ENCODE data around the gene HOXD11. TPM values are rescaled to one million over a fixed set of nuclear protein-coding genes. Genes with fewer than 3 reads are reported as not detected.

HOXD11 gene
- total and polyA plus RNA-seq, 2 donors (not counting 1 experiment from before 2014, with no cell fraction given): not detected

GRCh38 chr2:176121190-176122051 is 14.3 kb downstream of the HOXD11 start:
- peaks cover 0 to 95% (median 75%) of the 10 kb centered on the region in 4 experiments for H3K27me3 ChIP-seq (replicated peaks in 1 of 4; ENCODE audit: control extremely low read depth in 1 of 4, control insufficient read depth in 3 of 4, insufficient read depth in 4 of 4, low read length in 3 of 4)
- H3K4me1 Mint-ChIP-seq: peaks cover 11% of the 10 kb centered on the region

More at GRCh38 chr2:176121190-176122051, 14.3 kb downstream of the HOXD11 start:
- CTCF ChIA-PET: interaction anchor here (0.8 to 1.8 kb wide), 4 partner anchors 11 to 1044 kb away, joined by 3 to 12 read pairs (median 6); no protein-coding TSS in a partner anchor
- H3K4me1 ChIP-seq (ENCODE audit: control insufficient read depth in 2 of 2, insufficient read depth in 2 of 2, low read length in 2 of 2): peaks cover 5 to 34% of the 10 kb centered on the region in 2 donors
- WGBS (ENCODE audit: insufficient coverage): 23% methylated on average over 40 of the region's 53 CpGs
- H3K9ac ChIP-seq (ENCODE audit: low read length): no peak overlapping the region
- Mint-ChIP-seq H3K9me3 (ENCODE audit: insufficient read depth) (peaks cover 2% of the 10 kb centered on the region), H3K27me3 (peaks cover 78% of the 10 kb centered on the region), H3K4me3 (no peak overlapping the region), H3K27ac (no peak overlapping the region)
- no peak overlapping the region for H3K27ac ChIP-seq (ENCODE audit: low read length in 2 of 2)
- H3K36me3 ChIP-seq (replicated peaks in 1 of 2; ENCODE audit: control extremely low read depth in 1 of 2, control insufficient read depth in 1 of 2, extremely low read depth in 1 of 2, insufficient read depth in 2 of 2, low read length in 1 of 2): no peaks in the 10 kb centered on the region
- intact Hi-C loops (cut with micrococcal nuclease): no loop called here
- no peak for ATAC-seq (ENCODE audit: low read depth)
- peaks cover 0 to 55% (median 2%) of the 10 kb centered on the region in 3 donors for H3K9me3 ChIP-seq (ENCODE audit: control extremely low read depth in 1 of 3, control insufficient read depth in 2 of 3, insufficient read depth in 1 of 3, low read length in 2 of 3)
- peak; percentile 85 for TF ChIP-seq EZH2 (IDR thresholded peaks at IDR 0.05; ENCODE audit: borderline replicate concordance, insufficient read depth, low read depth, low read length, poor library complexity, severe bottlenecking)
- no peak for TF ChIP-seq CTCF (IDR thresholded peaks at IDR 0.05)
- no peaks in the 10 kb centered on the region for H3K79me2 ChIP-seq (ENCODE audit: control insufficient read depth, insufficient read depth, low read length)
- no peaks in the 10 kb centered on the region for H4K20me1 ChIP-seq (ENCODE audit: control insufficient read depth, insufficient read depth, low read length, poor library complexity, severe bottlenecking)
- DNase-seq: no peak
- H2AFZ ChIP-seq (ENCODE audit: insufficient read depth, low read depth, low read length, poor library complexity, severe bottlenecking): peak overlapping the region; percentile 40
- H3K4me2 ChIP-seq (replicated peaks; ENCODE audit: low read depth, low read length, poor library complexity, severe bottlenecking): peak overlapping the region; percentile 72
- H3K4me3 ChIP-seq (ENCODE audit: control extremely low read depth in 1 of 5, extremely low read depth in 1 of 5, insufficient read depth in 1 of 5, low read depth in 2 of 5, low read length in 4 of 5): no peak overlapping the region
- POLR2A ChIA-PET: no interaction called here

Data from B cell (primary cell).